NCI-H345 (cell line): ENCODE measurements around the gene TSPAN18.
A peak's percentile ranks its signal among the peaks of the same experiment; 100 is the strongest.

Experiments
- DNase-seq: peaks from one replicate; lab custom pipeline; 2025; lab: John Stamatoyannopoulos, UW

Gene TSPAN18

GRCh38 chr11:44916801-44917385 is 190.1 kb downstream of the TSPAN18 start:
- DNase-seq, result no peak

GRCh38 chr11:44917741-44918140 is 191.0 kb downstream of the TSPAN18 start:
- no peak for DNase-seq

GRCh38 chr11:44920451-44920850 is 193.7 kb downstream of the TSPAN18 start:
- DNase-seq, result no peak

- DNase-seq, result no peak
These were observed 196.4 kb downstream of the TSPAN18 start for GRCh38 chr11:44923115-44923514.

- DNase-seq, result no peak
These were observed 197.0 kb downstream of the TSPAN18 start for GRCh38 chr11:44923806-44924205.

GRCh38 chr11:44926036-44926435 is 199.3 kb downstream of the TSPAN18 start:
- no peak for DNase-seq

- DNase-seq, result peak; percentile 86
These were observed 200.5 kb downstream of the TSPAN18 start for GRCh38 chr11:44927174-44927661.

GRCh38 chr11:44928144-44928543 is 201.4 kb downstream of the TSPAN18 start:
- DNase-seq, result no peak

GRCh38 chr11:44928816-44929215 is 202.1 kb downstream of the TSPAN18 start:
- DNase-seq, result no peak

- DNase-seq, result no peak
These were observed 204.0 kb downstream of the TSPAN18 start for GRCh38 chr11:44930588-44931302.

GRCh38 chr11:44931466-44931865 is 204.7 kb downstream of the TSPAN18 start:
- no peak for DNase-seq

- no peak for DNase-seq
These were observed 207.3 kb downstream of the TSPAN18 start for GRCh38 chr11:44934110-44934509.

- DNase-seq, result no peak
These were observed 208.0 kb downstream of the TSPAN18 start for GRCh38 chr11:44934735-44935250.

GRCh38 chr11:44936525-44936924 is 209.8 kb downstream of the TSPAN18 start:
- peak; percentile 81 for DNase-seq

- no peak for DNase-seq
These were observed 210.3 kb downstream of the TSPAN18 start for GRCh38 chr11:44936951-44937543.

GRCh38 chr11:44938066-44938691 is 211.4 kb downstream of the TSPAN18 start:
- DNase-seq, result no peak

GRCh38 chr11:44939673-44940395 is 213.1 kb downstream of the TSPAN18 start:
- no peak for DNase-seq

GRCh38 chr11:44940404-44940803 is 213.6 kb downstream of the TSPAN18 start:
- no peak for DNase-seq

- no peak for DNase-seq
These were observed 214.1 kb downstream of the TSPAN18 start for GRCh38 chr11:44940835-44941234.

- no peak for DNase-seq
These were observed 214.7 kb downstream of the TSPAN18 start for GRCh38 chr11:44941259-44942021.
